Prostate gland (tissue), 2 donors: Measurements from ENCODE around the gene KRT14. TPM values are rescaled to one million over a fixed set of nuclear protein-coding genes. Genes with fewer than 3 reads are reported as not detected.

ENCODE experiments used
- DNase-seq: peaks from one replicate; pipeline ENCODE4 v3.0.0-alpha.2; 2019; ENCODE audit warnings: low spot score
- H3K27ac ChIP-seq, 2 donors: fragments of 200-600 bp; sonication (generic); 2 replicates each; pipeline ENCODE4 v1.5.1; 2017 to 2019
- H3K27me3 ChIP-seq: fragments of 200-600 bp; sonication (generic); replicated peaks from 2 replicates; pipeline ENCODE4 v1.5.1; 2019; ENCODE audit not compliant: insufficient read depth
- H3K36me3 ChIP-seq, 2 donors: fragments of 200-600 bp; sonication (generic); 1 replicate in 1 of 2; 2 replicates in 1 of 2; pipeline versions ENCODE4 v1.5.1 to v1.8.1; 2017 to 2019
- H3K4me1 ChIP-seq: fragments of 200-600 bp; sonication (generic); replicated peaks from 2 replicates; pipeline ENCODE4 v1.5.1; 2019
- H3K4me3 ChIP-seq, 2 donors: fragments of 200-600 bp; sonication (generic); 2 replicates each; pipeline ENCODE4 v1.5.1; 2017 to 2019
- H3K9me3 ChIP-seq: fragments of 200-600 bp; sonication (generic); 2 replicates; pipeline ENCODE4 v1.5.1; 2017
- POLR2A ChIP-seq: fragments of 450-650 bp; IDR thresholded peaks from one replicate; pipeline ENCODE4 v1.6.1; 2016; ENCODE audit warnings: antibody characterized with exemption, mild to moderate bottlenecking
- POLR2AphosphoS5 ChIP-seq: sonication (generic); formaldehyde crosslinking; IDR thresholded peaks from one replicate; pipeline ENCODE4 v1.6.1; 2017; ENCODE audit warnings: antibody characterized with exemption
- WGBS: methylation state at CpG from one replicate; pipeline ENCODE4 v1.1.5; 2018; 5-methylcytosine and 5-hydroxymethylcytosine counted together
- intact Hi-C: fragments of 100-400 bp; cut with DNase I; formaldehyde crosslinking; loops from one replicate; pipeline ENCODE4 v1.14.2; 2022
- total RNA-seq, 2 donors: library from RNA; depleted of rRNA; stranded (reverse); fragments of >200 nt; gene quantifications; one replicate each; pipeline ENCODE4 v1.1.0, GENCODE V29; 2016
- TF ChIP-seq, protein P1 (sequence below), 4 experiments: fragments of 200-600 bp in 2 of 4; fragments of 450-650 bp in 2 of 4; sonication (generic) in 2 of 4; IDR thresholded peaks; 1 replicate in 3 of 4; 2 replicates in 1 of 4; pipeline ENCODE4 v1.5.1; 2016 to 2019; ENCODE audit warnings: antibody characterized with exemption in 4 of 4, mild to moderate bottlenecking in 2 of 4, moderate library complexity in 2 of 4

Gene KRT14
- total RNA-seq, 2 donors from 2014 or later, result 28.1 to 298 TPM

DNA sequence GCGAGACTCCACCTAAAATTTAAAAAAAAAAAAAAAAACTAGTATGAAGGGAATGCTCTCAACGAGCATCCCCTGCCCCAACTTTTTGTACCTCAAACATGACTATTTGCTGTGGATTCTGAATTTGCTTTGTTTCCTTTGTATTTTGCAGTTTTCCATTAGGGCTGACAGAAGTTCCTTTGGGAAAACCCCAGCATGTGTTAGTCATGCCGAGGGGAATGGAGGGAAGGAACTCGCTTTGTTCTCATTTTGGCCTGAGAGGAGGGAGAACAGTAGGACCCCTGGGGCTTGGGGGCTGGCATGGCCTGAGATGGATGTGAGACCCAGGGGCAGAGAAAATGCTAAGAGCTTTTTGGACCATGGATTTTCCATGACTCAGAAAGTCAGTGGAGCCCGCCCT lies 35.3 kb downstream of the KRT14 start:
- intact Hi-C loops, result loop anchor here (5.0 kb wide), 1 partner anchor 111 kb away; no protein-coding TSS in a partner anchor
- Histone ChIP-seq H3K9me3 (no peaks in the 10 kb centered on the region), H3K4me3 (no peak overlapping the region), H3K4me1 (peaks cover 8% of the 10 kb centered on the region), H3K27ac (no peak overlapping the region), H3K36me3 (no peaks in the 10 kb centered on the region), H3K27me3 (no peaks in the 10 kb centered on the region)
- 76% methylated on average over 5 of the region's 5 CpGs for WGBS
- DNase-seq, result no peak
- no peak for TF ChIP-seq POLR2A
- TF ChIP-seq POLR2AphosphoS5, result no peak
- TF ChIP-seq, protein P1, sequence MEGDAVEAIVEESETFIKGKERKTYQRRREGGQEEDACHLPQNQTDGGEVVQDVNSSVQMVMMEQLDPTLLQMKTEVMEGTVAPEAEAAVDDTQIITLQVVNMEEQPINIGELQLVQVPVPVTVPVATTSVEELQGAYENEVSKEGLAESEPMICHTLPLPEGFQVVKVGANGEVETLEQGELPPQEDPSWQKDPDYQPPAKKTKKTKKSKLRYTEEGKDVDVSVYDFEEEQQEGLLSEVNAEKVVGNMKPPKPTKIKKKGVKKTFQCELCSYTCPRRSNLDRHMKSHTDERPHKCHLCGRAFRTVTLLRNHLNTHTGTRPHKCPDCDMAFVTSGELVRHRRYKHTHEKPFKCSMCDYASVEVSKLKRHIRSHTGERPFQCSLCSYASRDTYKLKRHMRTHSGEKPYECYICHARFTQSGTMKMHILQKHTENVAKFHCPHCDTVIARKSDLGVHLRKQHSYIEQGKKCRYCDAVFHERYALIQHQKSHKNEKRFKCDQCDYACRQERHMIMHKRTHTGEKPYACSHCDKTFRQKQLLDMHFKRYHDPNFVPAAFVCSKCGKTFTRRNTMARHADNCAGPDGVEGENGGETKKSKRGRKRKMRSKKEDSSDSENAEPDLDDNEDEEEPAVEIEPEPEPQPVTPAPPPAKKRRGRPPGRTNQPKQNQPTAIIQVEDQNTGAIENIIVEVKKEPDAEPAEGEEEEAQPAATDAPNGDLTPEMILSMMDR (IDR thresholded peaks at IDR 0.05), result no peak

DNA sequence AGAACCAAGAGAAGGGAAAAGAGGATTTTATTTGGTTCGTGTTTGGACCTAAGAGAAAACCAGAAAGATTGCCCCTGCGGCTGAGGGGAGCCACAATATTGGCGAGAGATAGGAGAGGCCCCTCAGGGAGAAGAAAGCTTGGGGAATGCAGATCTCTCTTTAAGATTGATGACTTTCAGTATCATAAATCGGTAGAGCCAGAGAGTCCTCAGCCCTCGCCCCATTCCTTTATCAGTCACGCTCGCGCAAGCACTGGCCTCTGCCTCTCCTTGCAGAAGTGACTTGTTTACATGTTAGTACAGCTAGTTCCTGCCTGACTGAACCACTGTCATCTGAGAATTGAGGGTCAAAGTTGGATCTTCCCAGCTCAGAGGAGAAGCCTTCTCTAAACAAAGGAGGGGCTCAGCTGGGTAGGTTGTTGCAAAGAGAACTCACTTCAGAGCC lies 37.1 kb downstream of the KRT14 start:
- H3K4me3 ChIP-seq, result no peak overlapping the region
- 49% methylated on average over 8 of the region's 8 CpGs for WGBS
- TF ChIP-seq POLR2AphosphoS5 (no peak), POLR2A (no peak)
- TF ChIP-seq, protein P1 (IDR thresholded peaks at IDR 0.05), result no peak
- no peaks in the 10 kb centered on the region for H3K9me3 ChIP-seq
- no peaks in the 10 kb centered on the region for H3K36me3 ChIP-seq
- H3K27me3 ChIP-seq, result no peaks in the 10 kb centered on the region
- H3K27ac ChIP-seq, result peak overlapping the region; percentile 63 to 77
- DNase-seq, result no peak
- intact Hi-C loops, result loop anchor here (1.0 to 5.0 kb wide), 3 partner anchors 99 to 640 kb away; no protein-coding TSS in a partner anchor
- peaks cover 8% of the 10 kb centered on the region for H3K4me1 ChIP-seq

DNA sequence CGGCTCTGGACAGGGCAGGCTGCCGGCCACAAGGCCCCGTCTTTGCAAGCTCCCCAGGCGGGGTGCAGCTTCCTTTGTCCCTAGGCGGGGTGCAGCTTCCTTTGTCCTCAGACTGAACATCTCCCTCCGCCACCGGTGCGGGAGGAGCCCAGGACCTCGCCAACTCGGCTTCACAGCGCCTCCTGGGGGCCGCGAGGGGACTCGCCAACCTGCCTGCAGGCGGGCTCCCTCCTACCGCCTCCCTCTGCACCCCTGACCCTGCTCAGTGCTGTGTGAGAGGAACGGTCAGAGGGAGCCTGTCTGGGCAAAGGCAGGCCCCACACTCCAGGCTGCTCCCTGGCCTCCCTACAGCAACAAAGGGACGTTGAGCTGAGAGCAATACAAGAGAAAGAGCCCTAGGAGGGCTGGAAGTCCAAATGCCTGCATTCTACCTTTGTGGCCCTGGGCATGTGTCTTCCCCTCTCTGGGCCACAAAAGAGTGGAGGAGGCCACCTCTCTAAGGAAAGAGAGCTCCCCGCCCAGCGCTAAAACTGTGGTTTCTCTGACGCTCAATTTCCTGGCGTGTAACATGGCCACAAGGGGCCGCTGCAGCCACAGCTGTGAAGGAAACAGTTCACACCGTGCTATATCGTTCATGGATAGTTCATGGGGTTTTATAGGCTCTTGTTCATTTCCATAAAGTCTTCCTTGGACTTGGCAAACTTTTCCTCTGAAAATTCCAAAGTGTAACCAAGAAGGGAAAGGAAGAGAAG lies 37.7 kb downstream of the KRT14 start:
- H3K4me1 ChIP-seq, result peaks cover 8% of the 10 kb centered on the region
- peak overlapping the region; percentile 2 to 5 for H3K4me3 ChIP-seq
- no peaks in the 10 kb centered on the region for H3K9me3 ChIP-seq
- no peaks in the 10 kb centered on the region for H3K27me3 ChIP-seq
- TF ChIP-seq POLR2A, result peak; percentile 35
- TF ChIP-seq, protein P1 (IDR thresholded peaks at IDR 0.05), result peak; percentile 61 to 91 (median 82)
- TF ChIP-seq POLR2AphosphoS5, result peak; percentile 52
- H3K27ac ChIP-seq, result peak overlapping the region; percentile 63 to 77
- intact Hi-C loops, result loop anchor here (1.0 kb wide), 2 partner anchors 99 to 640 kb away; no protein-coding TSS in a partner anchor
- peak; percentile 83 for DNase-seq
- H3K36me3 ChIP-seq, result no peaks in the 10 kb centered on the region
- 1% methylated on average over 24 of the region's 25 CpGs for WGBS

DNA sequence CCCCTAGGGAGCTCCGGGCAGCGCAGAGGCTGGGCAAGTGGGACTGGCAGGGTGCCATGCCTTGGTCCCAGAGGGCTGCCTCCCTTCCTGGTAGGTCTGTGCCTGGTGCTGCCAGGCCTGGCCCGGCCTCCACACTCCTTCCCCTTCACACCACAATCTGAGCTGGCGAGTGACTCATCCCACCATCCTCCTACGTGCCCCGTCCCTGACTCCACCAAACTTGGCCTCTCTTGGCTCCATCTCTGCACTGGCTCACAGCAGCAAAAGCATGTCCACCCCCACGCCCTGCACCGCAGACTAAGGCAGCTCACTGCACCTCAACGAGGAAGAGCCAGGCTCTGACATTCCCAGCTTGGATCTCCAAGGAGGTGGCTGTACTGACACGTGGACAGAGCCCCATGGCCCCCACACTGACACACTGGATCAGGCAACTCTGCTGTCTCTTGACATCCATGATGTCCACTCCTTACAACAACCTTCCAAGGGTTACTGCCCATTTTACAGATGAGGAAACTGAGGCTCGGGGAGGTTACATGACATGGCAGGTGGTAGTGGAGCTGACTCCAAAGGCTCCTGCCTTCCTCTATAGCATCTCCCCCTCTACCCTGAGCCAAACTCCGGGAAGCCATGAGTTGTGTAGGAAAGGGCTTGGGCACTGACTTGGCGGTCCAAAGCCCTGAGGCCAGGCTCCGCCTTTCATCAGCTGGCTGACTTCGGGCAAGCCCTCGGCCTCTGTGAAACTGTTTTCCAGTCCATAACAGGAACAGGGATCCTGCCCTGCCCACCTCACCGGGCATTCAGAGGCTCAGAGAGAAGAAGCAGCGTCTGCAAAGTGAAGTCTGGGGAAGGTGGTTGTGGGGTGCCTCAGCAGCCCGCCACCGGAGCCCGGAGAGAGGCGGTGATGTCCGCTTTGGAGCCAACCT lies 38.5 kb downstream of the KRT14 start:
- H3K4me3 ChIP-seq, result peak overlapping the region in 1 of 2 donors; percentile 2
- no peaks in the 10 kb centered on the region for H3K9me3 ChIP-seq
- no peaks in the 10 kb centered on the region for H3K36me3 ChIP-seq
- intact Hi-C loops, result no loop called here
- no peaks in the 10 kb centered on the region for H3K27me3 ChIP-seq
- WGBS, result 27% methylated on average over 23 of the region's 23 CpGs
- H3K27ac ChIP-seq, result peak overlapping the region; percentile 63 to 77
- peaks cover 8% of the 10 kb centered on the region for H3K4me1 ChIP-seq
- peak; percentile 44 for DNase-seq
- TF ChIP-seq, protein P1 (IDR thresholded peaks at IDR 0.05), result no peak
- peak; percentile 50 for TF ChIP-seq POLR2A
- TF ChIP-seq POLR2AphosphoS5, result peak; percentile 37
